Fibroblast of lung (primary cell): Measurements from ENCODE around the gene MTERF4. TPM values are rescaled to one million over a fixed set of nuclear protein-coding genes. Genes with fewer than 3 reads are reported as not detected.

Experiments used
- DNase-seq, 2 donors: peaks; one replicate each; pipeline versions ENCODE4 v3.0.0 to v3.0.0-alpha.2; 2010; ENCODE audit warnings: low read depth in 2 of 2
- H2AFZ ChIP-seq: 2 replicates; pipeline ENCODE4 v1.5.1; 2012; ENCODE audit warnings: low read length, control low read depth, inconsistent platforms
- H3K27ac ChIP-seq: 2 replicates; pipeline ENCODE4 v1.5.1; 2011; ENCODE audit warnings: low read length, control low read depth; ENCODE audit not compliant: insufficient read depth
- H3K27me3 ChIP-seq: 2 replicates; pipeline ENCODE4 v1.5.1; 2011; ENCODE audit warnings: mild to moderate bottlenecking, low read length; ENCODE audit not compliant: control insufficient read depth, insufficient read depth
- H3K36me3 ChIP-seq: 2 replicates; pipeline ENCODE4 v1.5.1; 2011; ENCODE audit warnings: low read length; ENCODE audit not compliant: control insufficient read depth, insufficient read depth
- H3K4me1 ChIP-seq: 2 replicates; pipeline ENCODE4 v1.5.1; 2011; ENCODE audit warnings: low read length; ENCODE audit not compliant: control insufficient read depth, insufficient read depth; ENCODE audit errors: extremely low read depth
- H3K4me2 ChIP-seq: 2 replicates; pipeline ENCODE4 v1.5.1; 2011; ENCODE audit warnings: low read length, control low read depth; ENCODE audit not compliant: insufficient read depth; ENCODE audit errors: extremely low read depth
- H3K4me3 ChIP-seq, 4 experiments: fragments of 200-600 bp in 1 of 4; sonication (generic) in 1 of 4; replicated peaks in 1 of 4; 2 replicates each; pipeline ENCODE4 v1.5.1; 2011 to 2016; ENCODE audit warnings: low read length in 4 of 4, low read depth in 3 of 4, mild to moderate bottlenecking in 3 of 4, control low read depth in 2 of 4, inconsistent platforms in 1 of 4, mixed read lengths in 1 of 4; ENCODE audit not compliant: insufficient read depth in 1 of 4; ENCODE audit errors: control extremely low read depth in 1 of 4
- H3K79me2 ChIP-seq: 2 replicates; pipeline ENCODE4 v1.5.1; 2012; ENCODE audit warnings: mild to moderate bottlenecking, low read length, inconsistent platforms; ENCODE audit not compliant: control insufficient read depth, insufficient read depth
- H3K9ac ChIP-seq: 2 replicates; pipeline ENCODE4 v1.5.1; 2011; ENCODE audit warnings: mild to moderate bottlenecking, low read length, control low read depth; ENCODE audit not compliant: insufficient read depth
- H3K9me3 ChIP-seq: 2 replicates; pipeline ENCODE4 v1.5.1; 2012; ENCODE audit warnings: low read depth, low read length; ENCODE audit not compliant: control insufficient read depth, insufficient read depth
- H4K20me1 ChIP-seq: 2 replicates; pipeline ENCODE4 v1.5.1; 2011; ENCODE audit warnings: low read length; ENCODE audit not compliant: control insufficient read depth, insufficient read depth; ENCODE audit errors: extremely low read depth
- CTCF ChIP-seq, 2 donors: IDR thresholded peaks in 1 of 2; conservative IDR thresholded peaks in 1 of 2; 1 replicate in 1 of 2; 2 replicates in 1 of 2; pipeline ENCODE4 v1.5.1; 2011 to 2012; ENCODE audit warnings: low read length in 2 of 2, control low read depth in 1 of 2, inconsistent platforms in 1 of 2, low read depth in 1 of 2, mild to moderate bottlenecking in 1 of 2
- EZH2 ChIP-seq: IDR thresholded peaks from 2 replicates; pipeline ENCODE4 v1.5.1; 2012; ENCODE audit warnings: low read length, control low read depth, mild to moderate bottlenecking; ENCODE audit errors: missing control alignments
- polyA plus RNA-seq, 2 donors: library from polyadenylated mRNA; depleted of rRNA in 1 of 2; stranded (reverse) in 1 of 2; unstranded in 1 of 2; fragments of >200 nt; gene quantifications; 2 replicates each; pipeline ENCODE4 v1.2.1, GENCODE V29; 2011 to 2012; ENCODE audit warnings: missing spikeins in 1 of 2
- total RNA-seq: library from RNA; depleted of rRNA; stranded (reverse); fragments of >200 nt; gene quantifications from 2 replicates; pipeline ENCODE4 v1.2.1, GENCODE V29; 2014

Gene MTERF4
- total and polyA plus RNA-seq, 2 donors (not counting 1 experiment from before 2014, with no cell fraction given), result 31.7 to 35.5 TPM

GRCh38 chr2:241129086-241129871 lies 27.2 kb upstream of the MTERF4 start:
- no peak overlapping the region for H3K27ac ChIP-seq

GRCh38 chr2:241128266-241128665 lies 26.2 kb upstream of the MTERF4 start:
- Histone ChIP-seq H4K20me1 (no peaks in the 10 kb centered on the region), H3K36me3 (peaks cover 4% of the 10 kb centered on the region), H3K4me3 (no peak overlapping the region), H2AFZ (no peak overlapping the region), H3K9ac (no peak overlapping the region), H3K79me2 (no peaks in the 10 kb centered on the region), H3K4me1 (no peaks in the 10 kb centered on the region), H3K27ac (no peak overlapping the region), H3K9me3 (no peaks in the 10 kb centered on the region), H3K4me2 (no peak overlapping the region), H3K27me3 (no peaks in the 10 kb centered on the region)
- TF ChIP-seq CTCF (conservative IDR thresholded peaks at IDR 0.05 in 1 of 2, IDR thresholded peaks at IDR 0.05 in 1 of 2; ENCODE audit: low read depth in 1 of 2, low read length in 2 of 2) (no peak), EZH2 (no peak)
- no peak for DNase-seq

More at GRCh38 chr2:241129086-241129871, 27.2 kb upstream of the MTERF4 start:
- Histone ChIP-seq H3K9ac (no peak overlapping the region), H3K27me3 (no peaks in the 10 kb centered on the region), H3K79me2 (no peaks in the 10 kb centered on the region), H3K4me1 (no peaks in the 10 kb centered on the region), H4K20me1 (no peaks in the 10 kb centered on the region), H3K4me3 (no peak overlapping the region), H2AFZ (no peak overlapping the region), H3K4me2 (no peak overlapping the region), H3K36me3 (peaks cover 4% of the 10 kb centered on the region), H3K9me3 (no peaks in the 10 kb centered on the region)
- TF ChIP-seq CTCF (conservative IDR thresholded peaks at IDR 0.05 in 1 of 2, IDR thresholded peaks at IDR 0.05 in 1 of 2; ENCODE audit: low read depth in 1 of 2, low read length in 2 of 2), result no peak
- no peak for TF ChIP-seq EZH2
- DNase-seq, result peak in 1 of 2 donors; percentile 51

- H3K4me1 ChIP-seq, result no peaks in the 10 kb centered on the region
- H3K4me2 ChIP-seq, result no peak overlapping the region
- H3K79me2 ChIP-seq, result no peaks in the 10 kb centered on the region
- no peak overlapping the region for H3K9ac ChIP-seq
- TF ChIP-seq CTCF (conservative IDR thresholded peaks at IDR 0.05 in 1 of 2, IDR thresholded peaks at IDR 0.05 in 1 of 2; ENCODE audit: low read depth in 1 of 2, low read length in 2 of 2) (no peak), EZH2 (no peak)
- no peaks in the 10 kb centered on the region for H4K20me1 ChIP-seq
- no peak overlapping the region for H2AFZ ChIP-seq
- no peak for DNase-seq
- H3K27me3 ChIP-seq, result no peaks in the 10 kb centered on the region
- H3K36me3 ChIP-seq, result peaks cover 4% of the 10 kb centered on the region
- H3K9me3 ChIP-seq, result no peaks in the 10 kb centered on the region
- no peak overlapping the region for H3K27ac ChIP-seq
- H3K4me3 ChIP-seq, result no peak overlapping the region
These were observed 24.7 kb upstream of the MTERF4 start for GRCh38 chr2:241126771-241127202.
